ENCODE measurements around the gene RARA. TPM values are rescaled to one million over a fixed set of nuclear protein-coding genes. Genes with fewer than 3 reads are reported as not detected.

Gene RARA
- total and polyA plus RNA-seq, 2 experiments from 2014 or later = 7.4 to 15.9 TPM

- TF ChIP-seq POLR2AphosphoS5 (IDR thresholded peaks at IDR 0.05; ENCODE audit: low read depth) = no peak
- no peak for TF ChIP-seq EZH2 (IDR thresholded peaks at IDR 0.05; ENCODE audit: low read depth, unreplicated experiment)
- no peak for TF ChIP-seq EZH2phosphoT487 (IDR thresholded peaks at IDR 0.05; ENCODE audit: unreplicated experiment)
- TF ChIP-seq CTCF (conservative IDR thresholded peaks at IDR 0.05; ENCODE audit: low read depth in 2 of 2) = no peak
- no peak for TF ChIP-seq ZNF331 (CRISPR knock-in tag; IDR thresholded peaks at IDR 0.05; ENCODE audit: low read depth)
- no peak for TF ChIP-seq CREB1 (CRISPR knock-in tag; IDR thresholded peaks at IDR 0.05; ENCODE audit: low read depth)
- no peak for TF ChIP-seq REST (IDR thresholded peaks at IDR 0.05; ENCODE audit: unreplicated experiment)
- no peak for TF ChIP-seq ZNF462 (CRISPR knock-in tag; IDR thresholded peaks at IDR 0.05)
- TF ChIP-seq JUNB (IDR thresholded peaks at IDR 0.05; ENCODE audit: unreplicated experiment) = no peak
- no peak for TF ChIP-seq ETS1 (IDR thresholded peaks at IDR 0.05)
- TF ChIP-seq STAT1 (IDR thresholded peaks at IDR 0.05; ENCODE audit: unreplicated experiment) = no peak
- TF ChIP-seq ZNF114 (CRISPR knock-in tag; IDR thresholded peaks at IDR 0.05) = no peak
- no peak for TF ChIP-seq NANOG (IDR thresholded peaks at IDR 0.05; ENCODE audit: borderline replicate concordance)
- peak overlapping the region; percentile 91 for H3K4me2 ChIP-seq
- H3K27ac ChIP-seq (ENCODE audit: low read depth) = no peak overlapping the region
- H3K4me1 Mint-ChIP-seq = peaks cover 82% of the 10 kb centered on the region
- peak overlapping the region; percentile 74 for H2AFZ ChIP-seq
- H3K36me3 ChIP-seq (ENCODE audit: insufficient read depth) = no peaks in the 10 kb centered on the region
- peaks cover 47% of the 10 kb centered on the region for H3K27me3 Mint-ChIP-seq (ENCODE audit: insufficient read depth, low read depth, poor library complexity)
- peak overlapping the region; percentile 93 for H3K4me3 Mint-ChIP-seq
- DNase-seq (ENCODE audit: low spot score) (no peak), ATAC-seq (no peak)
- H3K4me1 ChIP-seq (ENCODE audit: insufficient read depth) = peaks cover 26% of the 10 kb centered on the region
- peaks cover 14% of the 10 kb centered on the region; the same call in 1 of the 2 replicates for H3K79me2 ChIP-seq (replicated peaks; ENCODE audit: insufficient read depth)
- H3K27me3 ChIP-seq (ENCODE audit: insufficient read depth) = peaks cover 33% of the 10 kb centered on the region
- H3K36me3 Mint-ChIP-seq (ENCODE audit: low read depth) = no peaks in the 10 kb centered on the region; the same call in 2 of the 3 replicates
- H3F3A ChIP-seq (replicated peaks; ENCODE audit: low read depth) = peaks cover 16% of the 10 kb centered on the region
- H3K9me2 ChIP-seq (ENCODE audit: insufficient read depth) = no peaks in the 10 kb centered on the region
- H3K9me3 Mint-ChIP-seq = no peaks in the 10 kb centered on the region
- peaks cover 3% of the 10 kb centered on the region for H4K20me1 ChIP-seq (replicated peaks; ENCODE audit: insufficient read depth)
- no peak overlapping the region for H3K27ac Mint-ChIP-seq
- H3K4me3 ChIP-seq = peak overlapping the region; percentile 89
These were observed 6.9 kb downstream of the RARA start for GRCh38 chr17:40315678-40316570.
